WI38 (cell line): ENCODE data around the gene BCL2L13.
A peak's percentile ranks its signal among the peaks of the same experiment; 100 is the strongest.

Experiments used
- H3K4me3 ChIP-seq: 2 replicates; pipeline ENCODE4 v1.5.1; 2011; ENCODE audit warnings: low read depth, mild to moderate bottlenecking, control low read depth, low read length
- CTCF ChIP-seq: IDR thresholded peaks from 2 replicates; pipeline ENCODE4 v1.5.1; 2012; ENCODE audit warnings: low read depth, mild to moderate bottlenecking, control low read depth, low read length

BCL2L13 gene

GRCh38 chr22:17741866-17742526 is 103.4 kb downstream of the BCL2L13 start:
- H3K4me3 ChIP-seq = no peak overlapping the region
- TF ChIP-seq CTCF = no peak; the same call in 1 of the 2 replicates

- H3K4me3 ChIP-seq = no peak overlapping the region
- peak; percentile 83 for TF ChIP-seq CTCF
Measured at GRCh38 chr22:17742527-17742902, 104.0 kb downstream of the BCL2L13 start.

GRCh38 chr22:17743661-17744411 is 105.3 kb downstream of the BCL2L13 start:
- no peak for TF ChIP-seq CTCF
- no peak overlapping the region for H3K4me3 ChIP-seq

- TF ChIP-seq CTCF = no peak
- no peak overlapping the region for H3K4me3 ChIP-seq
Measured at GRCh38 chr22:17744430-17744829, 105.9 kb downstream of the BCL2L13 start.

- no peak overlapping the region for H3K4me3 ChIP-seq
- no peak for TF ChIP-seq CTCF
Measured at GRCh38 chr22:17746916-17747315, 108.4 kb downstream of the BCL2L13 start.

- H3K4me3 ChIP-seq = no peak overlapping the region
- TF ChIP-seq CTCF = no peak
Measured at GRCh38 chr22:17748555-17749353, 110.2 kb downstream of the BCL2L13 start.
